ENCODE data around the gene KLK10.

KLK10 gene

GRCh38 chr19:50967929-50968715 is 51.4 kb downstream of the KLK10 start:
- DNase-seq (ENCODE audit: low read depth) = no peak

GRCh38 chr19:50964266-50964665 is 55.2 kb downstream of the KLK10 start:
- no peak for DNase-seq (ENCODE audit: low read depth)

- no peak for DNase-seq (ENCODE audit: low read depth)
Observed at GRCh38 chr19:50963381-50963780, 56.1 kb downstream of the KLK10 start.
